Calu3 (cell line): Measurements from ENCODE around the gene RNF217. TPM values are rescaled to one million over a fixed set of nuclear protein-coding genes. Genes with fewer than 3 reads are reported as not detected.

Experiments used
- BruUV-seq: library from RNA; stranded (reverse); fragments of 400-500 nt; replicated peaks from 2 replicates; lab custom pipeline; 2021; lab: Mats Ljungman, UMichigan
- CTCF ChIA-PET: fragments of 300-600 bp; sonication (Branson Sonifier 250); formaldehyde crosslinking; loops from one replicate; lab custom pipeline; 2022; ENCODE audit warnings: antibody characterized with exemption; lab: Charles Lee
- DNase-seq: peaks from one replicate; pipeline ENCODE4 v3.0.0; 2022
- H3K27ac Mint-ChIP-seq: one replicate; pipeline ENCODE4 v1.8.0; 2022; ENCODE audit warnings: mixed read lengths; ENCODE audit not compliant: unreplicated experiment
- H3K27me3 Mint-ChIP-seq: one replicate; pipeline ENCODE4 v1.8.0; 2022; ENCODE audit warnings: mixed read lengths; ENCODE audit not compliant: unreplicated experiment
- H3K36me3 Mint-ChIP-seq: one replicate; pipeline ENCODE4 v1.8.0; 2022; ENCODE audit warnings: mild to moderate bottlenecking, moderate library complexity, mixed read lengths; ENCODE audit not compliant: insufficient read depth, unreplicated experiment
- H3K4me1 Mint-ChIP-seq: one replicate; pipeline ENCODE4 v1.8.0; 2022; ENCODE audit warnings: mild to moderate bottlenecking, low read depth, mixed read lengths; ENCODE audit not compliant: unreplicated experiment
- H3K4me3 Mint-ChIP-seq: one replicate; pipeline ENCODE4 v1.8.0; 2022; ENCODE audit warnings: mild to moderate bottlenecking, low read depth, moderate library complexity, mixed read lengths; ENCODE audit not compliant: unreplicated experiment
- H3K9me3 Mint-ChIP-seq: one replicate; pipeline ENCODE4 v1.8.0; 2022; ENCODE audit warnings: low read depth, mixed read lengths; ENCODE audit not compliant: unreplicated experiment
- CTCF ChIP-seq: fragments of 200-600 bp; IDR thresholded peaks from one replicate; pipeline ENCODE4 v1.8.0; 2022; ENCODE audit warnings: antibody characterized with exemption; ENCODE audit not compliant: unreplicated experiment
- intact Hi-C: fragments of 100-400 bp; cut with micrococcal nuclease; formaldehyde crosslinking; loops from one replicate; pipeline ENCODE4 v1.10.0; 2022; ENCODE audit not compliant: unreplicated experiment
- total RNA-seq: library from RNA; stranded (reverse); gene quantifications from 2 replicates; pipeline ENCODE4 v1.2.3, GENCODE V29; 2022

RNF217 gene
- total RNA-seq, 1 experiment from 2014 or later = 15.4 TPM

GRCh38 chr6:125022391-125022989, 60.3 kb downstream of the RNF217 start:
- Mint-ChIP-seq H3K27ac (no peak overlapping the region), H3K4me1 (no peaks in the 10 kb centered on the region), H3K4me3 (no peak overlapping the region), H3K9me3 (no peaks in the 10 kb centered on the region), H3K27me3 (no peaks in the 10 kb centered on the region), H3K36me3 (no peaks in the 10 kb centered on the region)
- TF ChIP-seq CTCF = no peak
- BruUV-seq = no TSS peak
- DNase-seq = no peak
- CTCF ChIA-PET = no interaction called here
- intact Hi-C loops = no loop called here

- Mint-ChIP-seq H3K4me1 (no peaks in the 10 kb centered on the region), H3K36me3 (no peaks in the 10 kb centered on the region), H3K27me3 (no peaks in the 10 kb centered on the region), H3K9me3 (peaks cover 2% of the 10 kb centered on the region), H3K27ac (no peak overlapping the region), H3K4me3 (no peak overlapping the region)
- intact Hi-C loops = no loop called here
- DNase-seq = no peak
- TF ChIP-seq CTCF = no peak
- CTCF ChIA-PET = interaction anchor here (0.7 kb wide), 2 partner anchors 121 to 933 kb away, joined by 5 to 7 read pairs; no protein-coding TSS in a partner anchor
- no TSS peak for BruUV-seq
These were observed 63.1 kb downstream of the RNF217 start for GRCh38 chr6:125025164-125025854.

GRCh38 chr6:125027287-125027686, 65.0 kb downstream of the RNF217 start:
- TF ChIP-seq CTCF = no peak
- no TSS peak for BruUV-seq
- DNase-seq = no peak
- Mint-ChIP-seq H3K4me3 (no peak overlapping the region), H3K36me3 (no peaks in the 10 kb centered on the region), H3K27ac (no peak overlapping the region), H3K4me1 (no peaks in the 10 kb centered on the region), H3K9me3 (peaks cover 7% of the 10 kb centered on the region), H3K27me3 (no peaks in the 10 kb centered on the region)
- CTCF ChIA-PET = no interaction called here
- intact Hi-C loops = no loop called here

GRCh38 chr6:125030969-125031368, 68.7 kb downstream of the RNF217 start:
- H3K4me1 Mint-ChIP-seq = no peaks in the 10 kb centered on the region
- no TSS peak for BruUV-seq
- no peaks in the 10 kb centered on the region for H3K36me3 Mint-ChIP-seq
- no peak for DNase-seq
- H3K27ac Mint-ChIP-seq = no peak overlapping the region
- intact Hi-C loops = no loop called here
- no peak overlapping the region for H3K4me3 Mint-ChIP-seq
- TF ChIP-seq CTCF = no peak
- no peaks in the 10 kb centered on the region for H3K27me3 Mint-ChIP-seq
- CTCF ChIA-PET = no interaction called here
- H3K9me3 Mint-ChIP-seq = peaks cover 7% of the 10 kb centered on the region
